HCT116 (cell line): Measurements from ENCODE around the gene FLNB. TPM values are rescaled to one million over a fixed set of nuclear protein-coding genes. Genes with fewer than 3 reads are reported as not detected.

Experiments used
- ATAC-seq: fragments of 200-7000 bp; cut with Tn5 transposase; 2 replicates; pipeline ENCODE4 v1.9.1; 2020; ENCODE audit warnings: mild to moderate bottlenecking, moderate library complexity
- BruUV-seq: library from RNA; stranded (reverse); fragments of 400-500 nt; replicated peaks from 2 replicates; lab custom pipeline; 2021; lab: Mats Ljungman, UMichigan
- CTCF ChIA-PET: fragments of 300-600 bp; sonication (Branson Sonifier 250); formaldehyde crosslinking; loops from one replicate; lab custom pipeline; 2021; ENCODE audit warnings: antibody characterized with exemption; lab: Charles Lee
- POLR2A ChIA-PET: fragments of 300-600, 350-600 bp; sonication (Branson Sonifier 250); formaldehyde crosslinking; loops from one replicate; lab custom pipeline; 2021; ENCODE audit warnings: antibody characterized with exemption; lab: Charles Lee
- RAD21 ChIA-PET, 2 experiments: fragments of 300-600 bp; sonication (Branson Sonifier 250); formaldehyde crosslinking; loops; one replicate each; lab custom pipeline; 2023; ENCODE audit warnings: low total read pairs in 2 of 2; ENCODE audit not compliant: uncharacterized antibody in 2 of 2, unreplicated experiment in 2 of 2, low non-redundant PET in 1 of 2; lab: Charles Lee
- DNase-seq: peaks from one replicate; pipeline ENCODE4 v3.0.0-alpha.2; 2010; ENCODE audit warnings: low read depth, low spot score
- H2AFZ ChIP-seq: fragments of 200-600 bp; shearing (Covaris generic), sonication (generic); 2 replicates; pipeline ENCODE4 v1.6.1; 2017; ENCODE audit warnings: low read depth, mixed run types, mixed read lengths, antibody characterized with exemption, low read length; ENCODE audit not compliant: poor library complexity, severe bottlenecking
- H3K27ac ChIP-seq: 2 replicates; pipeline ENCODE4 v1.5.1; 2012; ENCODE audit warnings: low read depth, low read length
- H3K27me3 ChIP-seq: fragments of 200-600 bp; sonication (generic); 2 replicates; pipeline ENCODE4 v1.6.1; 2016; ENCODE audit warnings: mixed run types, low read length, mixed read lengths; ENCODE audit not compliant: insufficient read depth
- H3K36me3 ChIP-seq, 2 experiments: fragments of 200-500 bp in 1 of 2; fragments of 200-600 bp in 1 of 2; sonication (Bioruptor generic) in 1 of 2; sonication (generic) in 1 of 2; 2 replicates each; pipeline versions ENCODE4 v1.5.1 to v1.6.1; 2014 to 2016; ENCODE audit warnings: low read length in 2 of 2, inconsistent platforms in 1 of 2, mixed read lengths in 1 of 2, mixed run types in 1 of 2; ENCODE audit not compliant: insufficient read depth in 2 of 2, control insufficient read depth in 1 of 2
- H3K4me1 ChIP-seq, 2 experiments: fragments of 200-600 bp in 1 of 2; sonication (generic) in 1 of 2; 2 replicates each; pipeline versions ENCODE4 v1.5.1 to v1.6.1; 2012 to 2017; ENCODE audit warnings: low read length in 2 of 2, inconsistent platforms in 1 of 2, mild to moderate bottlenecking in 1 of 2, mixed read lengths in 1 of 2, mixed run types in 1 of 2, moderate library complexity in 1 of 2; ENCODE audit not compliant: insufficient read depth in 2 of 2, control insufficient read depth in 1 of 2
- H3K4me2 ChIP-seq: fragments of 200-600 bp; sonication (generic); 2 replicates; pipeline ENCODE4 v1.6.1; 2017; ENCODE audit warnings: mixed run types, low read length, mixed read lengths
- H3K4me3 ChIP-seq, 2 experiments: fragments of 200-600 bp in 1 of 2; sonication (generic) in 1 of 2; replicated peaks in 1 of 2; 2 replicates each; pipeline ENCODE4 v1.5.1; 2011 to 2016; ENCODE audit warnings: low read length in 2 of 2, control low read depth in 1 of 2, low read depth in 1 of 2, mild to moderate bottlenecking in 1 of 2, mixed read lengths in 1 of 2, mixed run types in 1 of 2
- H3K79me2 ChIP-seq: fragments of 200-600 bp; sonication (generic); 2 replicates; pipeline ENCODE4 v1.6.1; 2017; ENCODE audit warnings: mild to moderate bottlenecking, mixed run types, low read length, moderate library complexity, mixed read lengths; ENCODE audit not compliant: insufficient read depth
- H3K9ac ChIP-seq: fragments of 200-600 bp; sonication (generic); 2 replicates; pipeline ENCODE4 v1.6.1; 2016; ENCODE audit warnings: low read length, mixed read lengths
- H3K9me2 ChIP-seq: fragments of 200-600 bp; sonication (generic), shearing (Covaris generic); 2 replicates; pipeline ENCODE4 v1.6.1; 2017; ENCODE audit warnings: mixed run types, mild to moderate bottlenecking, moderate library complexity; ENCODE audit not compliant: insufficient read depth
- H3K9me3 ChIP-seq, 2 experiments: fragments of 200-500 bp in 1 of 2; fragments of 200-600 bp in 1 of 2; sonication (Bioruptor generic) in 1 of 2; sonication (generic) in 1 of 2; 2 replicates each; pipeline ENCODE4 v1.6.1; 2014 to 2017; ENCODE audit warnings: low read length in 2 of 2, mixed read lengths in 2 of 2, inconsistent platforms in 1 of 2, low read depth in 1 of 2, mild to moderate bottlenecking in 1 of 2, mixed run types in 1 of 2, moderate library complexity in 1 of 2; ENCODE audit not compliant: control insufficient read depth in 1 of 2, insufficient read depth in 1 of 2
- H4K20me1 ChIP-seq: fragments of 200-600 bp; sonication (generic), shearing (Covaris generic); 2 replicates; pipeline ENCODE4 v1.6.1; 2017; ENCODE audit warnings: mixed run types, mild to moderate bottlenecking, moderate library complexity; ENCODE audit not compliant: insufficient read depth
- CEBPB ChIP-seq: IDR thresholded peaks from 2 replicates; pipeline ENCODE4 v1.6.1; 2012; ENCODE audit warnings: low read depth
- EZH2phosphoT487 ChIP-seq: fragments of 200-600 bp; IDR thresholded peaks from 2 replicates; pipeline ENCODE4 v1.6.1; 2018; ENCODE audit warnings: antibody characterized with exemption, borderline replicate concordance
- FOSL1 ChIP-seq: IDR thresholded peaks from 2 replicates; pipeline ENCODE4 v1.6.1; 2012; ENCODE audit warnings: low read depth
- JUND ChIP-seq: IDR thresholded peaks from 2 replicates; pipeline ENCODE4 v1.6.1; 2012
- RAD21 ChIP-seq: IDR thresholded peaks from 2 replicates; pipeline ENCODE4 v1.6.1; 2012; ENCODE audit warnings: low read depth, mild to moderate bottlenecking
- SIN3A ChIP-seq: IDR thresholded peaks from 2 replicates; pipeline ENCODE4 v1.6.1; 2012; ENCODE audit warnings: low read depth
- SP1 ChIP-seq: IDR thresholded peaks from 2 replicates; pipeline ENCODE4 v1.6.1; 2012; ENCODE audit warnings: low read depth
- SRF ChIP-seq: IDR thresholded peaks from 2 replicates; pipeline ENCODE4 v1.6.1; 2012; ENCODE audit warnings: low read depth
- YY1 ChIP-seq: IDR thresholded peaks from 2 replicates; pipeline ENCODE4 v1.6.1; 2011; ENCODE audit warnings: low read length, low read depth, moderate library complexity, mild to moderate bottlenecking; ENCODE audit not compliant: insufficient replicate concordance; ENCODE audit errors: extremely low read depth
- ZFX ChIP-seq: fragments of 450-650 bp; IDR thresholded peaks from 2 replicates; pipeline ENCODE4 v1.6.1; 2017
- intact Hi-C: fragments of 100-400 bp; cut with micrococcal nuclease; formaldehyde crosslinking; loops from 2 replicates; pipeline ENCODE4 v1.10.0; 2022
- total RNA-seq: library from RNA; stranded (reverse); gene quantifications from one replicate; pipeline ENCODE4 v1.2.1, GENCODE V29; 2021; ENCODE audit not compliant: unreplicated experiment
- TF ChIP-seq, protein P1 (sequence below): IDR thresholded peaks from 2 replicates; pipeline ENCODE4 v1.6.1; 2012; ENCODE audit warnings: low read depth

The FLNB gene
- total RNA-seq, 1 experiment from 2014 or later: 116 TPM

GRCh38 chr3:58175187-58175436 lies 166.9 kb downstream of the FLNB start:
- Histone ChIP-seq H3K9me3 (no peaks in the 10 kb centered on the region), H3K36me3 (peaks cover 0 to 10% of the 10 kb centered on the region in 2 experiments; a peak in 1 of 4 replicates), H3K9me2 (no peaks in the 10 kb centered on the region), H3K4me1 (peaks cover 11 to 36% of the 10 kb centered on the region in 2 experiments; a peak in 3 of 4 replicates), H3K27ac (no peak overlapping the region), H3K9ac (no peak overlapping the region), H3K27me3 (no peaks in the 10 kb centered on the region), H3K4me3 (no peak overlapping the region), H3K79me2 (no peaks in the 10 kb centered on the region), H3K4me2 (no peak overlapping the region), H4K20me1 (no peaks in the 10 kb centered on the region), H2AFZ (no peak overlapping the region)
- POLR2A ChIA-PET: no interaction called here
- CTCF ChIA-PET: interaction anchor here (1.2 to 1.6 kb wide), 2 partner anchors 8 to 10 kb away, joined by 3 to 7 read pairs; no protein-coding TSS in a partner anchor
- ATAC-seq: no peak
- DNase-seq: no peak
- intact Hi-C loops: no loop called here
- BruUV-seq: no TSS peak
- TF ChIP-seq, protein P1, sequence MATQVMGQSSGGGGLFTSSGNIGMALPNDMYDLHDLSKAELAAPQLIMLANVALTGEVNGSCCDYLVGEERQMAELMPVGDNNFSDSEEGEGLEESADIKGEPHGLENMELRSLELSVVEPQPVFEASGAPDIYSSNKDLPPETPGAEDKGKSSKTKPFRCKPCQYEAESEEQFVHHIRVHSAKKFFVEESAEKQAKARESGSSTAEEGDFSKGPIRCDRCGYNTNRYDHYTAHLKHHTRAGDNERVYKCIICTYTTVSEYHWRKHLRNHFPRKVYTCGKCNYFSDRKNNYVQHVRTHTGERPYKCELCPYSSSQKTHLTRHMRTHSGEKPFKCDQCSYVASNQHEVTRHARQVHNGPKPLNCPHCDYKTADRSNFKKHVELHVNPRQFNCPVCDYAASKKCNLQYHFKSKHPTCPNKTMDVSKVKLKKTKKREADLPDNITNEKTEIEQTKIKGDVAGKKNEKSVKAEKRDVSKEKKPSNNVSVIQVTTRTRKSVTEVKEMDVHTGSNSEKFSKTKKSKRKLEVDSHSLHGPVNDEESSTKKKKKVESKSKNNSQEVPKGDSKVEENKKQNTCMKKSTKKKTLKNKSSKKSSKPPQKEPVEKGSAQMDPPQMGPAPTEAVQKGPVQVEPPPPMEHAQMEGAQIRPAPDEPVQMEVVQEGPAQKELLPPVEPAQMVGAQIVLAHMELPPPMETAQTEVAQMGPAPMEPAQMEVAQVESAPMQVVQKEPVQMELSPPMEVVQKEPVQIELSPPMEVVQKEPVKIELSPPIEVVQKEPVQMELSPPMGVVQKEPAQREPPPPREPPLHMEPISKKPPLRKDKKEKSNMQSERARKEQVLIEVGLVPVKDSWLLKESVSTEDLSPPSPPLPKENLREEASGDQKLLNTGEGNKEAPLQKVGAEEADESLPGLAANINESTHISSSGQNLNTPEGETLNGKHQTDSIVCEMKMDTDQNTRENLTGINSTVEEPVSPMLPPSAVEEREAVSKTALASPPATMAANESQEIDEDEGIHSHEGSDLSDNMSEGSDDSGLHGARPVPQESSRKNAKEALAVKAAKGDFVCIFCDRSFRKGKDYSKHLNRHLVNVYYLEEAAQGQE: no peak
- no peak for TF ChIP-seq JUND
- TF ChIP-seq FOSL1: no peak
- no peak for TF ChIP-seq ZFX
- TF ChIP-seq YY1: no peak
- TF ChIP-seq SIN3A: no peak
- TF ChIP-seq RAD21: no peak
- TF ChIP-seq SP1: no peak
- no peak; the same call in 1 of the 2 replicates for TF ChIP-seq SRF
- TF ChIP-seq CEBPB: no peak
- no peak for TF ChIP-seq EZH2phosphoT487
- RAD21 ChIA-PET: no interaction called here
